Mesenchymal stem cell (in vitro differentiated cells and primary cell): ENCODE data around the gene ANXA4.

ENCODE experiments used
- DNase-seq: peaks from one replicate; pipeline ENCODE4 v3.0.0-alpha.2; 2013
- H2AFZ ChIP-seq: one replicate; pipeline ENCODE4 v1.6.1; 2013; ENCODE audit warnings: low read depth, mild to moderate bottlenecking, control low read depth, inconsistent platforms, low read length, moderate library complexity
- H2AK5ac ChIP-seq: 2 replicates; pipeline ENCODE4 v1.6.1; 2013; ENCODE audit warnings: low read length, moderate library complexity, mild to moderate bottlenecking, inconsistent platforms; ENCODE audit not compliant: severe bottlenecking
- H2BK120ac ChIP-seq: one replicate; pipeline ENCODE4 v1.6.1; 2013; ENCODE audit warnings: low read depth, mild to moderate bottlenecking, inconsistent platforms, low read length, moderate library complexity
- H2BK12ac ChIP-seq, 2 experiments: one replicate each; pipeline ENCODE4 v1.6.1; 2013; ENCODE audit warnings: inconsistent platforms in 2 of 2, low read length in 2 of 2, mild to moderate bottlenecking in 2 of 2, moderate library complexity in 2 of 2, control low read depth in 1 of 2
- H2BK15ac ChIP-seq: one replicate; pipeline ENCODE4 v1.6.1; 2013; ENCODE audit warnings: mild to moderate bottlenecking, low read depth, inconsistent platforms; ENCODE audit not compliant: poor library complexity, severe bottlenecking
- H2BK5ac ChIP-seq: 2 replicates; pipeline ENCODE4 v1.6.1; 2013; ENCODE audit warnings: low read depth, mild to moderate bottlenecking, low read length, control low read depth, inconsistent platforms; ENCODE audit not compliant: poor library complexity, severe bottlenecking
- H3K14ac ChIP-seq, 2 experiments: one replicate each; pipeline ENCODE4 v1.6.1; 2013; ENCODE audit warnings: inconsistent platforms in 2 of 2, low read length in 2 of 2, control low read depth in 1 of 2, mild to moderate bottlenecking in 1 of 2, moderate library complexity in 1 of 2
- H3K18ac ChIP-seq, 2 experiments: one replicate each; pipeline ENCODE4 v1.6.1; 2013; ENCODE audit warnings: inconsistent platforms in 2 of 2, low read length in 2 of 2, control low read depth in 1 of 2, low read depth in 1 of 2, mild to moderate bottlenecking in 1 of 2
- H3K23ac ChIP-seq, 2 experiments: one replicate each; pipeline ENCODE4 v1.6.1; 2013; ENCODE audit warnings: inconsistent platforms in 2 of 2, low read length in 2 of 2, mild to moderate bottlenecking in 2 of 2, moderate library complexity in 2 of 2, control low read depth in 1 of 2
- H3K27ac ChIP-seq: 2 replicates; pipeline ENCODE4 v1.5.1; 2013; ENCODE audit warnings: mild to moderate bottlenecking, moderate library complexity, low read length, control low read depth, inconsistent platforms; ENCODE audit not compliant: poor library complexity, severe bottlenecking
- H3K27me3 ChIP-seq, 2 experiments: 2 replicates each; pipeline versions ENCODE4 v1.6.1 to v1.7.0; 2013; ENCODE audit warnings: low read length in 2 of 2, mild to moderate bottlenecking in 2 of 2, moderate library complexity in 2 of 2, control low read depth in 1 of 2, inconsistent platforms in 1 of 2; ENCODE audit not compliant: control insufficient read depth in 1 of 2, insufficient read depth in 1 of 2
- H3K36me3 ChIP-seq, 2 experiments: 2 replicates each; pipeline versions ENCODE4 v1.6.1 to v1.7.0; 2013; ENCODE audit warnings: low read length in 2 of 2, control low read depth in 1 of 2, inconsistent platforms in 1 of 2, low read depth in 1 of 2, mild to moderate bottlenecking in 1 of 2; ENCODE audit not compliant: insufficient read depth in 2 of 2, control insufficient read depth in 1 of 2
- H3K4ac ChIP-seq, 2 experiments: one replicate each; pipeline ENCODE4 v1.6.1; 2013; ENCODE audit warnings: inconsistent platforms in 2 of 2, low read length in 2 of 2, mild to moderate bottlenecking in 2 of 2, moderate library complexity in 2 of 2, control low read depth in 1 of 2, low read depth in 1 of 2
- H3K4me1 ChIP-seq: 2 replicates; pipeline ENCODE4 v1.6.1; 2013; ENCODE audit warnings: low read depth, low read length, control low read depth; ENCODE audit not compliant: control insufficient read depth, insufficient read depth
- H3K4me2 ChIP-seq: 2 replicates; pipeline ENCODE4 v1.6.1; 2013; ENCODE audit warnings: low read length, mild to moderate bottlenecking, inconsistent platforms; ENCODE audit not compliant: poor library complexity, severe bottlenecking
- H3K4me3 ChIP-seq, 2 experiments: 2 replicates each; pipeline versions ENCODE4 v1.5.1 to v1.7.0; 2013; ENCODE audit warnings: low read length in 2 of 2, mild to moderate bottlenecking in 2 of 2, control low read depth in 1 of 2, low read depth in 1 of 2; ENCODE audit not compliant: insufficient read depth in 1 of 2
- H3K79me1 ChIP-seq: replicated peaks from 2 replicates; pipeline ENCODE4 v1.6.1; 2013; ENCODE audit warnings: mild to moderate bottlenecking, control low read depth, low read length, inconsistent platforms; ENCODE audit not compliant: poor library complexity, severe bottlenecking
- H3K9ac ChIP-seq: 2 replicates; pipeline ENCODE4 v1.7.0; 2013; ENCODE audit warnings: mild to moderate bottlenecking, low read length, moderate library complexity
- H3K9me3 ChIP-seq: 2 replicates; pipeline ENCODE4 v1.7.0; 2013; ENCODE audit warnings: mild to moderate bottlenecking, low read length; ENCODE audit not compliant: control insufficient read depth
- H4K8ac ChIP-seq: one replicate; pipeline ENCODE4 v1.6.1; 2013; ENCODE audit warnings: inconsistent platforms, mild to moderate bottlenecking, low read length, moderate library complexity
- H4K91ac ChIP-seq: one replicate; pipeline ENCODE4 v1.6.1; 2013; ENCODE audit warnings: mild to moderate bottlenecking, low read length, inconsistent platforms
- WGBS: methylation state at CpG from one replicate; pipeline ENCODE4 v1.1.7; 2013; ENCODE audit warnings: mixed read lengths; 5-methylcytosine and 5-hydroxymethylcytosine counted together

ANXA4 gene

DNA sequence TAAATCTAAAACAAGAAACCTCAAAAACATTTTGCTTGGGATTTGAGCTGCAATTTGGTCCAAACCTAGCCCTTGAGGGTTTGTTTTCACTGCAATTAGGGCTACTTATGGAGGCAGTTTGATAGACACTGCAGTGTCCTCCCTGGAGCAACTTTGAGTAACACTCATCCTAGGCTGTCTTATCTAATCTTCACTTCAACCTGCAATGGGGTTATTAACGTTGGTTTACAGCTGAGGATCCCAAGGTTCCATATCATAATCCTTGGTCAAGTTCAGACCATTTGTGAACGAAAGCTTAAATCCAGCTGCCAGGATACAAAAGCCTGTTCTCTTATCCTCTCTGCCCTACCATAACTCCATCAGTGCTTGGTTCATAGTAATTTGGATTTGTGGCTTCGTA, 2.5 kb downstream of the ANXA4 start:
- Histone ChIP-seq H3K27ac (no peak overlapping the region), H2BK120ac (no peak overlapping the region), H3K18ac (no peak overlapping the region), H3K4me1 (peaks cover 16% of the 10 kb centered on the region), H3K9ac (peak overlapping the region; percentile 22), H3K14ac (no peak overlapping the region), H2BK12ac (no peak overlapping the region), H2AFZ (no peak overlapping the region), H3K36me3 (peaks cover 8 to 35% of the 10 kb centered on the region in 2 experiments), H3K27me3 (no peaks in the 10 kb centered on the region), H3K79me1 (no peaks in the 10 kb centered on the region), H2BK5ac (no peak overlapping the region), H3K4ac (no peak overlapping the region), H2AK5ac (no peak overlapping the region), H3K23ac (no peak overlapping the region), H3K9me3 (no peaks in the 10 kb centered on the region), H3K4me2 (peak overlapping the region; percentile 59), H4K91ac (no peak overlapping the region), H2BK15ac (no peak overlapping the region), H4K8ac (no peak overlapping the region), H3K4me3 (peak overlapping the region in 1 of 2 experiments; percentile 20)
- 73% methylated on average over 2 of the region's 3 CpGs for WGBS
- no peak for DNase-seq

DNA sequence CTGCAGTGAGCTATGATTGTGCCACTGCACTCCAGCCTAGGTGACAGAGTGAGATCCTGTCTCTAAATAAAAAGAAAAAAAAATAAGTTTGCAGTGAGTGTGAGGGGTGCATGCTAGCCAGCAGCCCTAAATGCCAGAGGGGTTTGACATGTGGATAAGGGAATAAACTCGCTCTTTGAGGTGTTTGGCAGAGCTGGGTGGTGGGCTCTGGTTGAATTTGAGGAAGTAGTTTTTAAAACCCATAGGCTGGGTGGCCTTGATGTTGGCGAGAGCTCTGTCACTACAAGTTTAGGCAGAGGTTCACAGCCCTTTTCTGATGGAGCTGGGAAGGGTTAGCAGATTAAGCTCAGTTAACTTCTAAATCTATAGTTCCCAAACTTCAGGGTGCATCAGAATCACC, 3.1 kb downstream of the ANXA4 start:
- no peaks in the 10 kb centered on the region for H3K27me3 ChIP-seq
- no peaks in the 10 kb centered on the region for H3K9me3 ChIP-seq
- peak overlapping the region; percentile 22 for H3K9ac ChIP-seq
- H3K27ac ChIP-seq: no peak overlapping the region
- no peak overlapping the region for H2BK12ac ChIP-seq
- no peak overlapping the region for H2AK5ac ChIP-seq
- no peak for DNase-seq
- H3K4ac ChIP-seq: no peak overlapping the region
- no peak overlapping the region for H4K91ac ChIP-seq
- H3K18ac ChIP-seq: no peak overlapping the region
- H2BK5ac ChIP-seq: no peak overlapping the region
- no peak overlapping the region for H3K4me3 ChIP-seq
- peaks cover 8 to 36% of the 10 kb centered on the region in 2 experiments for H3K36me3 ChIP-seq
- no peak overlapping the region for H2BK15ac ChIP-seq
- H4K8ac ChIP-seq: no peak overlapping the region
- H3K4me1 ChIP-seq: peaks cover 15% of the 10 kb centered on the region
- no peak overlapping the region for H3K14ac ChIP-seq
- no peak overlapping the region for H3K23ac ChIP-seq
- 96% methylated on average over 2 of the region's 2 CpGs for WGBS
- no peak overlapping the region for H2AFZ ChIP-seq
- no peaks in the 10 kb centered on the region for H3K79me1 ChIP-seq
- no peak overlapping the region for H2BK120ac ChIP-seq
- peak overlapping the region; percentile 59 for H3K4me2 ChIP-seq

DNA sequence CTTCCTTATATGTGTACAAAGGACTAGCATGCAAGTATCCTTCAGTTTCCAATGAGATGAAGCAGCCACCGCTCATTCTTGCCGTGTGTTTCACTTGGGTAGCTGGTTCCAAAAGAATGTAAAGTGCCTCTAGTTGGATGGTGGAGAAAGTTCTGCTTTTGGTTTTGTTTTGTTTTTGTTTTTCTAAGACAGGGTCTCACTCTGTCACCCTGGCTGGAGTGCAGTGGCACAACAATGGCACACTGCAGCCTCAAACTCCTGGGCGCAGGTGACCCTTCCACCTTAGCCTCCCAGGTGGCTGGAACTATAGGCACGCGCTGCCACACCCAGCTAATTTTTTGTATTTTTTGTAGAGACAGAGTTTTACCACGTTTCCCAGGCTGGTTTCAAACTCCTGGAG, 8.3 kb downstream of the ANXA4 start:
- Histone ChIP-seq H3K27me3 (no peaks in the 10 kb centered on the region), H4K8ac (no peak overlapping the region), H3K9me3 (no peaks in the 10 kb centered on the region), H2BK5ac (no peak overlapping the region), H3K4me1 (peaks cover 17% of the 10 kb centered on the region), H3K36me3 (peaks cover 23 to 46% of the 10 kb centered on the region in 2 experiments), H2BK120ac (no peak overlapping the region), H3K4ac (no peak overlapping the region), H3K4me2 (no peak overlapping the region), H2AFZ (no peak overlapping the region), H3K4me3 (no peak overlapping the region), H4K91ac (no peak overlapping the region), H3K27ac (no peak overlapping the region), H3K14ac (no peak overlapping the region), H3K18ac (no peak overlapping the region), H3K9ac (no peak overlapping the region), H3K23ac (no peak overlapping the region), H2BK15ac (no peak overlapping the region), H2AK5ac (no peak overlapping the region), H3K79me1 (no peaks in the 10 kb centered on the region), H2BK12ac (no peak overlapping the region)
- no peak for DNase-seq
- 93% methylated on average over 6 of the region's 6 CpGs for WGBS

DNA sequence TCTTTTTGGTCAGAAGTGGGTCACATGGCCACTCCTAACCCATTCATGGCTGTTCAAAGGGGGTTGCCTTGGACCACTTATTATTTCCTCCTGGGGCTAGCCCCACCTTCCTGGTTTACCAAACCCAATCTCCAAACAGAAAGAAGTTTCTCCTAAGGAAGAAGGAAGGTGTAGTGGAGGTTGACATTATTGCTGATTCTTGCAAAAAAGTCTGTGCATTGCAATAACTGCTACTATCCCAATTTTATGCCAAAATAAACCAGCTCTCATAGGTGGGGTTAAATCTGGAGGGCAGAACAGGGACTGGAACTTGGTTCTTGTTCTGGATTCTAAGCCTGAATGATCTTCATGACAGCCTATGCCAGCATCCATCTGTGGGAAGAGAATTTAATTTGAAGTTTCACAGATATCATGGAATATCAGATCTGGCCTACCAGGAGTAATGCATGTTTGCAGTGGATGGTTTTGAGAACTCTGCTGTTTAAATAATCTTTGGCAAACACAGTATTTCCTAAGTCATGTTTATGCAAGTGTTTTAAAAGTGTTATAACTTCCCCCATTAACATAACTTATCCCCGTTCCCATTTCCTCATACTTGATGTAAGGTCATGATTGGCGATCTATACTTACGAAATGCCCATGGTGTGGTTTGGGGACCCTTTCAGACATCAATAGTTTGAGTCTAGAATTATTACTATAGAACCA, 11.9 kb downstream of the ANXA4 start:
- no peak overlapping the region for H4K8ac ChIP-seq
- H3K9me3 ChIP-seq: no peaks in the 10 kb centered on the region
- H4K91ac ChIP-seq: no peak overlapping the region
- H3K27ac ChIP-seq: no peak overlapping the region
- no peak overlapping the region for H2AK5ac ChIP-seq
- H3K4me2 ChIP-seq: no peak overlapping the region
- no peak overlapping the region for H2BK15ac ChIP-seq
- 85% methylated on average over 3 of the region's 3 CpGs for WGBS
- no peak overlapping the region for H2BK5ac ChIP-seq
- peaks cover 2% of the 10 kb centered on the region for H3K79me1 ChIP-seq
- no peak overlapping the region for H3K4ac ChIP-seq
- H3K14ac ChIP-seq: no peak overlapping the region
- no peak overlapping the region for H2AFZ ChIP-seq
- H3K18ac ChIP-seq: no peak overlapping the region
- peaks cover 19% of the 10 kb centered on the region for H3K4me1 ChIP-seq
- H3K4me3 ChIP-seq: peak overlapping the region in 1 of 2 experiments; percentile 70
- no peaks in the 10 kb centered on the region for H3K27me3 ChIP-seq
- H2BK12ac ChIP-seq: no peak overlapping the region
- DNase-seq: no peak
- peak overlapping the region; percentile 81 for H3K9ac ChIP-seq
- H2BK120ac ChIP-seq: no peak overlapping the region
- H3K36me3 ChIP-seq: peaks cover 33 to 42% of the 10 kb centered on the region in 2 experiments
- no peak overlapping the region for H3K23ac ChIP-seq
